Left ventricle myocardium inferior (tissue), 1 donor: ENCODE data around the gene MAGI2. TPM values are rescaled to one million over a fixed set of nuclear protein-coding genes. Genes with fewer than 3 reads are reported as not detected.

ENCODE experiments used
- DNase-seq: peaks from one replicate; pipeline ENCODE4 v3.0.0-alpha.2; 2020
- H3K27ac ChIP-seq: fragments of 200-600 bp; replicated peaks from 2 replicates; pipeline ENCODE4 v1.8.0; 2021
- H3K27me3 ChIP-seq: fragments of 200-600 bp; 2 replicates; pipeline ENCODE4 v1.8.0; 2021; ENCODE audit warnings: low read depth
- H3K36me3 ChIP-seq: fragments of 200-600 bp; 2 replicates; pipeline ENCODE4 v1.8.0; 2021
- H3K4me1 ChIP-seq: fragments of 200-600 bp; 2 replicates; pipeline ENCODE4 v1.8.0; 2021
- H3K4me3 ChIP-seq: fragments of 200-600 bp; 2 replicates; pipeline ENCODE4 v1.8.0; 2021; ENCODE audit warnings: mild to moderate bottlenecking, moderate library complexity
- H3K9me3 ChIP-seq: fragments of 200-600 bp; replicated peaks from 2 replicates; pipeline ENCODE4 v1.8.0; 2021
- intact Hi-C: fragments of 100-400 bp; cut with micrococcal nuclease; formaldehyde crosslinking; loops from one replicate; pipeline ENCODE4 v1.11.0; 2022
- total RNA-seq: library from RNA; stranded (reverse); fragmentation: NEBNext Ultra II Directional; extraction: Animal tissue kit (Norgen Biotek cat#: 25700); gene quantifications from one replicate; pipeline ENCODE4 v1.2.1, GENCODE V29; 2021
- TF ChIP-seq, protein P1 (sequence below): fragments of 200-600 bp; IDR thresholded peaks from 2 replicates; pipeline ENCODE4 v1.8.0; 2021; ENCODE audit warnings: antibody characterized with exemption, mild to moderate bottlenecking, borderline replicate concordance
- donor health status: DM: no; HTN: yes; CAD: no; lungs with severe emphysema.

The MAGI2 gene
- total RNA-seq, 1 donor from 2014 or later = 4.5 TPM

DNA sequence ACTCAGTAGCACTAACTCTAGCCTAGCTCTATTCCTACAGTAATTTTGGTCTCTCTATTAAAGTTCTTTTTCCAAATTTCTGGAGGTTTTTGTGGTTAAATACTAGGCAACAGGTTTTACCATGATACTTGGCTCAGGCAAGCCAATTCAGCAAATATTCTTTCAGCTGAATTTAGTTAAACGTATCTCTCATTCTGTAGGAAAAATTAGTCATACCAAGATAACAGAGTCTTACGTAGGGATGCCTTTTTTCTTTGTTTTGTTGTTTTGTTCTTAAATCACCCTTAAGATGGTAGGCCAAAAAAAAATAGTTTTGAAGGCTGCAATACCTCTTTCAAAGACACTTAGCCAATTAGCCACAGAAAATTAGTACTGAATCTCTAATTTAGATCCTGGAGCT, 180.5 kb downstream of the MAGI2 start:
- intact Hi-C loops = no loop called here
- no peaks in the 10 kb centered on the region for H3K9me3 ChIP-seq
- H3K36me3 ChIP-seq = no peaks in the 10 kb centered on the region
- no peak overlapping the region for H3K4me3 ChIP-seq
- no peak overlapping the region for H3K27ac ChIP-seq
- H3K27me3 ChIP-seq = no peaks in the 10 kb centered on the region
- no peak for DNase-seq
- TF ChIP-seq, protein P1, sequence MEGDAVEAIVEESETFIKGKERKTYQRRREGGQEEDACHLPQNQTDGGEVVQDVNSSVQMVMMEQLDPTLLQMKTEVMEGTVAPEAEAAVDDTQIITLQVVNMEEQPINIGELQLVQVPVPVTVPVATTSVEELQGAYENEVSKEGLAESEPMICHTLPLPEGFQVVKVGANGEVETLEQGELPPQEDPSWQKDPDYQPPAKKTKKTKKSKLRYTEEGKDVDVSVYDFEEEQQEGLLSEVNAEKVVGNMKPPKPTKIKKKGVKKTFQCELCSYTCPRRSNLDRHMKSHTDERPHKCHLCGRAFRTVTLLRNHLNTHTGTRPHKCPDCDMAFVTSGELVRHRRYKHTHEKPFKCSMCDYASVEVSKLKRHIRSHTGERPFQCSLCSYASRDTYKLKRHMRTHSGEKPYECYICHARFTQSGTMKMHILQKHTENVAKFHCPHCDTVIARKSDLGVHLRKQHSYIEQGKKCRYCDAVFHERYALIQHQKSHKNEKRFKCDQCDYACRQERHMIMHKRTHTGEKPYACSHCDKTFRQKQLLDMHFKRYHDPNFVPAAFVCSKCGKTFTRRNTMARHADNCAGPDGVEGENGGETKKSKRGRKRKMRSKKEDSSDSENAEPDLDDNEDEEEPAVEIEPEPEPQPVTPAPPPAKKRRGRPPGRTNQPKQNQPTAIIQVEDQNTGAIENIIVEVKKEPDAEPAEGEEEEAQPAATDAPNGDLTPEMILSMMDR = no peak
- no peaks in the 10 kb centered on the region for H3K4me1 ChIP-seq

DNA sequence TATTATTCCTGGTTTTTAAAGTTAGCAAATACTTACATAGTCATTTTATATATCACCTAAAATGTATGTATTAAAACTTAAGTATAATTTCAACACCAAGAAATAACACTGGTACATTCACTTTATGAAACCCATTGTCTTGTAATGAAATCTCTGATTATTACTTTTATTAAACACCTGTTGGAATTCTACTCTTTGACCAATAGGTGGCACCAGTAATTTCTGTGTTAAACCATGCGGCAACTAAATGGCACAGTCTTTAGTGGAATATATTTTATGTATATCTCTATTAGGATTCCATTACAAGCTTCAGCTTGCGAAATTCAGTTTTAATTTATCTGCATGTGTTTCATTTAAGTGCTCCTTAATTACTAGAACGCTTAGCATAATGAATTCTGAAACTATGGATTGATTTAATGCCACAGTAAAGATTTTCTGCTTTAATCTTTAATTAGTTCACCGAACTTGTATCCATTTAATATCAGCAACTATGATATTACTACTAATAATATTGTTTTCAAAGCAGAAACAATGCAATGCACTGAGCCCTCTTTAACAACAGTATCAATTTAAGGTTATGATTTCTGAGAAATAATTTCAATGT, 181.3 kb downstream of the MAGI2 start:
- Histone ChIP-seq H3K27ac (no peak overlapping the region), H3K9me3 (no peaks in the 10 kb centered on the region), H3K4me1 (no peaks in the 10 kb centered on the region), H3K4me3 (no peak overlapping the region), H3K27me3 (no peaks in the 10 kb centered on the region), H3K36me3 (no peaks in the 10 kb centered on the region)
- TF ChIP-seq, protein P1 = peak; percentile 69
- no peak for DNase-seq
- intact Hi-C loops = no loop called here

DNA sequence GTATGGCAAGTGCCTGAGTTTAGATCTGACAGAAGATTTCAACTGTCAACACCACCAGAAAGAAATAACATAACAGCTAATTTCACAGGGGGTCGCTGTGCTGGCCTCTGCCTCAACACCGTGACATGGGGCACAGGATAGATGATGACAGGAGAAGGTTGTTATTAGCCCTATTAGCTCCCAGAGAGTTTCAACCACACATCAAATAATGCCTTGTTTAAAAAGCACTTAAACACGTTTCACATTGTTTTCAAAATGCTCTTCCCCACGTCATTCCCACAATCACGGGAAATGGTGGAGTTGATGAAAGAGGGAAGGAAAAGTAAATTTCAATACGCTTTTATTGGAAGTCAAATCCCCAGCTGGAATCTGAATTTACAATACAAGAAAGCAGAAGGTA, 184.7 kb downstream of the MAGI2 start:
- Histone ChIP-seq H3K36me3 (no peaks in the 10 kb centered on the region), H3K27me3 (no peaks in the 10 kb centered on the region), H3K27ac (no peak overlapping the region), H3K9me3 (no peaks in the 10 kb centered on the region), H3K4me3 (no peak overlapping the region), H3K4me1 (no peaks in the 10 kb centered on the region)
- intact Hi-C loops = no loop called here
- DNase-seq = no peak
- TF ChIP-seq, protein P1 = no peak

DNA sequence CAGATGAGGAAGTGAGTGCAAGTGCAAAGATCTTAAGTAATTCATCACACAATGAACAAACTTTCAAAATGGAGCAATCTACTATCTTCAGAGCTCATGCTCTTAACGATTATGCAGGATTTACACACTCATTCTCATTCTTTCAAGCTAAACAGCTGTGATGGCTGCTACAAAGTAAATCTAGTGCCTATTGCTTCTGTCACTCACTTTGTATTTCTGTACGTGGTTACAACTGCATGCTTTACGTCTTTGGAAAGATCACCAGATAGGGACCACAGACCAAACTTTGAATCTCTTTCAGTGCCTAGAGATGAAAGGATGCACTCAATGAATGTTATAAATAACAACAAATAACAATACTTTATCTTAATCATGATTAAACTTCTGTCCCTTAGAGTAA, 194.6 kb downstream of the MAGI2 start:
- no peaks in the 10 kb centered on the region for H3K27me3 ChIP-seq
- no peak overlapping the region for H3K27ac ChIP-seq
- no peaks in the 10 kb centered on the region for H3K4me1 ChIP-seq
- H3K9me3 ChIP-seq = no peaks in the 10 kb centered on the region
- intact Hi-C loops = no loop called here
- no peak overlapping the region for H3K4me3 ChIP-seq
- no peak for DNase-seq
- no peaks in the 10 kb centered on the region for H3K36me3 ChIP-seq
- TF ChIP-seq, protein P1 = no peak

DNA sequence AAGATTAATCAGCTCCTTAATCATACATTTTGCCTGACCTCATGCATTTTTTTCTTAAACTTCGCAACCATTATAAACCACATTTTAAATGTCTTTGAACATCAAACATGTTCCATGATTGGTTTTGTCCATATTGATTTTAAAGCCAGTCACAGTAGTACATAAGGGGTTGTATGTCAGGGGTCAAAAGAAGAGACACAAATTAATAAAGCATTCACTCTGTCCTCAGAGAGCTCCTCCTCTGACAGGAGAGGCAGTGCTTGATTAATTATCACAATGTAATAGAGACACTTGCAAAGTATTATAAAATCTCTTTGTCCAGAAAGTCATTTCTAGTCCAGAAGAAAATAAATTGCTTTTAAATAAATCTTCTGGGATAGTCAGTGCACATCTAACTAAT, 195.5 kb downstream of the MAGI2 start:
- Histone ChIP-seq H3K27me3 (no peaks in the 10 kb centered on the region), H3K36me3 (no peaks in the 10 kb centered on the region), H3K4me3 (no peak overlapping the region), H3K27ac (no peak overlapping the region), H3K4me1 (no peaks in the 10 kb centered on the region), H3K9me3 (no peaks in the 10 kb centered on the region)
- TF ChIP-seq, protein P1 = no peak
- intact Hi-C loops = no loop called here
- DNase-seq = no peak
